Thymus (tissue), 11 donors: ENCODE results near the gene L2HGDH. TPM values are rescaled to one million over a fixed set of nuclear protein-coding genes. Genes with fewer than 3 reads are reported as not detected.

Experiments
- DNase-seq, 9 donors: peaks; one replicate each; pipeline ENCODE4 v3.0.0-alpha.2; 2013; ENCODE audit warnings: low spot score in 9 of 9, low read depth in 6 of 9, missing footprints in 1 of 9
- H3K27ac ChIP-seq, 2 donors: one replicate each; pipeline ENCODE4 v1.5.1; 2013; ENCODE audit warnings: control low read depth in 1 of 2, low read depth in 1 of 2, low read length in 1 of 2, mild to moderate bottlenecking in 1 of 2, moderate library complexity in 1 of 2
- H3K27me3 ChIP-seq, 2 donors: one replicate each; pipeline ENCODE4 v1.5.1; 2013; ENCODE audit warnings: low read length in 1 of 2; ENCODE audit not compliant: control insufficient read depth in 2 of 2, insufficient read depth in 1 of 2
- H3K36me3 ChIP-seq, 2 donors: one replicate each; pipeline ENCODE4 v1.5.1; 2013; ENCODE audit warnings: low read length in 1 of 2, mild to moderate bottlenecking in 1 of 2, moderate library complexity in 1 of 2; ENCODE audit not compliant: control insufficient read depth in 2 of 2, insufficient read depth in 2 of 2
- H3K4me1 ChIP-seq, 2 donors: one replicate each; pipeline ENCODE4 v1.5.1; 2013; ENCODE audit warnings: low read length in 2 of 2; ENCODE audit not compliant: control insufficient read depth in 2 of 2, insufficient read depth in 2 of 2
- H3K4me3 ChIP-seq, 2 donors: one replicate each; pipeline ENCODE4 v1.5.1; 2013; ENCODE audit warnings: low read length in 2 of 2, control low read depth in 1 of 2, mild to moderate bottlenecking in 1 of 2
- H3K9me3 ChIP-seq, 2 donors: one replicate each; pipeline ENCODE4 v1.5.1; 2013; ENCODE audit warnings: low read length in 1 of 2, mild to moderate bottlenecking in 1 of 2; ENCODE audit not compliant: control insufficient read depth in 2 of 2, insufficient read depth in 1 of 2
- WGBS: extraction: QIAGEN DNeasy Blood & Tissue Kit; methylation state at CpG from one replicate; pipeline ENCODE4 v1.1.7; 2013; 5-methylcytosine and 5-hydroxymethylcytosine counted together
- polyA plus RNA-seq: library from polyadenylated mRNA; stranded (reverse); fragments of 200-250 nt; gene quantifications from one replicate; pipeline ENCODE4 v1.2.3, GENCODE V29; 2013
- total RNA-seq: library from RNA; stranded (reverse); fragments of 120-200 nt; gene quantifications from one replicate; pipeline ENCODE4 v1.2.4, GENCODE V29; 2013
- donor health status: healthy.

L2HGDH gene
- total and polyA plus RNA-seq, 2 donors, result 1.7 to 5.1 TPM

GRCh38 chr14:50312734-50313054 is 665 bp upstream of the L2HGDH start:
- H3K4me1 ChIP-seq, result peaks cover 9 to 14% of the 10 kb centered on the region in 2 donors
- H3K27ac ChIP-seq, result peak overlapping the region; percentile 86 to 98
- peaks cover 0 to 3% of the 10 kb centered on the region in 2 donors for H3K36me3 ChIP-seq
- H3K4me3 ChIP-seq, result peak overlapping the region; percentile 60 to 84
- H3K9me3 ChIP-seq, result peaks cover 0 to 6% of the 10 kb centered on the region in 2 donors
- 4% methylated on average over 18 of the region's 18 CpGs for WGBS
- DNase-seq, result peak in 2 of 9 donors; percentile 47 to 52
- H3K27me3 ChIP-seq, result no peaks in the 10 kb centered on the region

GRCh38 chr14:50311337-50311971 is 575 bp downstream of the L2HGDH start:
- H3K4me3 ChIP-seq, result peak overlapping the region; percentile 60 to 84
- H3K27ac ChIP-seq, result peak overlapping the region; percentile 50 to 86
- H3K27me3 ChIP-seq, result no peaks in the 10 kb centered on the region
- DNase-seq, result peak in 1 of 9 donors; percentile 22
- peaks cover 0 to 3% of the 10 kb centered on the region in 2 donors for H3K36me3 ChIP-seq
- WGBS, result 6% methylated on average over 18 of the region's 18 CpGs
- H3K4me1 ChIP-seq, result peaks cover 9 to 14% of the 10 kb centered on the region in 2 donors
- peaks cover 0 to 6% of the 10 kb centered on the region in 2 donors for H3K9me3 ChIP-seq

DNA sequence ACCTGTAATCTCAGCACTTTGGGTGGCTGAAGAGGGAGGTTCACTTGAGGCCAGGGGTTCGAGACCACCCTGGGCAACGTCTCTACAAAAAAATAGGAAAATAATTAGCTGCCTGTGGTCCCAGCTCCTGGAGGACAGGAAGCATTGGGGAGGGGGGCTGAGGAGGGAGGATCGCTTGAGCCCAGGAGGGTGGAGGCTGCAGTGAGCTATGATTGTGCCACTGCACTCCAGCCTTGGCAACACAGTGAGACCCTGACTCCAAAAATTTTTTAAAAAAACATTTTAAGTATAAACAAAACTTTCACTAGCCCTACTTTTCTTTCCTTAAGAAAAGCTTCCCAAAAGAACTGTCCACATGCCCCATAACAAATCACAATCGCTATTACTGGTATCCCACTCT is 1.6 kb downstream of the L2HGDH start:
- Histone ChIP-seq H3K9me3 (peaks cover 0 to 6% of the 10 kb centered on the region in 2 donors), H3K36me3 (peaks cover 0 to 3% of the 10 kb centered on the region in 2 donors), H3K4me3 (no peak overlapping the region), H3K27ac (no peak overlapping the region), H3K27me3 (no peaks in the 10 kb centered on the region), H3K4me1 (peaks cover 9 to 14% of the 10 kb centered on the region in 2 donors)
- DNase-seq, result no peak
- WGBS, result 98% methylated on average over 4 of the region's 4 CpGs

- WGBS, result 97% methylated on average over 4 of the region's 4 CpGs
- no peak overlapping the region for H3K27ac ChIP-seq
- H3K27me3 ChIP-seq, result no peaks in the 10 kb centered on the region
- peaks cover 9 to 14% of the 10 kb centered on the region in 2 donors for H3K4me1 ChIP-seq
- H3K9me3 ChIP-seq, result no peaks in the 10 kb centered on the region
- no peak overlapping the region for H3K4me3 ChIP-seq
- H3K36me3 ChIP-seq, result no peaks in the 10 kb centered on the region
- no peak for DNase-seq
Observed at GRCh38 chr14:50308363-50308915, 3.6 kb downstream of the L2HGDH start.

DNA sequence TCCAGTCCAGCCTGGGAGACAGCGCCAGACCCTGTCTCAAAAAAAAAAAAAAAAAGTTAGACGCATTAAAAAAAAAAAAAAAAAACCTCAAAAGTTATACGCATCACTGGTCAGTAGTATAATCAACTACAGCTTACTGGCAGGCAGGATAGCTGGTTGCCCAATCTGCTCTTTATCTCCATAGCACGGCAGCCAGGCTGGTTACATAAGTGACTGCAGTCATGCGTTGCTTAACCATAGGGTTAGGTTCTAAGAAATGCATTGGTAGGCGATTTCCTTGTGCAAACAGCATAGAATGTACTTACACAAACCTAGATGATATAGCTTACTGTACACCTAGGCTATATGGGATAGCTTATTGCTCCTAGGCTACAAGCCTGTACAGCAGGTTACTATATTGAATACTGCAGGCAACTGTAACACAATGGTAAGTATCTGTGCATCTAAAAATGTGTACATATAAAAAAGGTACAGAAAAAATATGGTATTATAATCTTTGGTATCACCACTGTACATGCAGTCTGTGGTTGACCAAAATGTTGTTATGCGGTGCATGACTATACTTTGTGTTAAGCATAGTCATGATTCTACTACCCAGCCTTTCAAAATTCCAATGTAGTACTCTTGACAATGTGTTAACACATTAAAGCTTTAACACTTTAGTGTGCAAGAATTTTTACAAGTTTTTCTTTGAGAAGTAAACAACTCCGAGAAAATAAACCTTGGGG is 8.1 kb downstream of the L2HGDH start:
- Histone ChIP-seq H3K36me3 (peaks cover 0 to 14% of the 10 kb centered on the region in 2 donors), H3K4me1 (no peaks in the 10 kb centered on the region), H3K27ac (no peak overlapping the region), H3K27me3 (no peaks in the 10 kb centered on the region), H3K4me3 (no peak overlapping the region), H3K9me3 (no peaks in the 10 kb centered on the region)
- no peak for DNase-seq
- 98% methylated on average over 8 of the region's 8 CpGs for WGBS

DNA sequence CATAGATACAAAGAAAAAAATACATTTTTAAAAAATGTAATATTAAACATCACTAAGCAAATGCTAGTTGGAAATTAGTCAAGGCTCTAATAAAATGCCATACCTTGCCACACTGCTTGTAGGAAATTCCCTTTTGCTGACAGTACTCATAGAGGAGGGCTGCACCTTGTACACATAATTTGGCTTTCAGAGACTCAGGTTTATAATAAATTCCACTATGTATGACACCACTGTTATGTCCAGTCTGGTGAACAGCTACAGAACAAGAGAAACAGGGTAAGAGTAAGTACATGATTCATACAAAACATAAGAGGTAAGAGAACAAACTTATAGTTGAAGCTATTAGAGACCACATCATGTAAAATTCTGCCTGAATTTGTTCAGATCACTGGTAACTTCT is 10.1 kb downstream of the L2HGDH start:
- Histone ChIP-seq H3K36me3 (peaks cover 0 to 14% of the 10 kb centered on the region in 2 donors), H3K9me3 (no peaks in the 10 kb centered on the region), H3K4me3 (no peak overlapping the region), H3K27me3 (no peaks in the 10 kb centered on the region), H3K27ac (no peak overlapping the region), H3K4me1 (no peaks in the 10 kb centered on the region)
- DNase-seq, result no peak

DNA sequence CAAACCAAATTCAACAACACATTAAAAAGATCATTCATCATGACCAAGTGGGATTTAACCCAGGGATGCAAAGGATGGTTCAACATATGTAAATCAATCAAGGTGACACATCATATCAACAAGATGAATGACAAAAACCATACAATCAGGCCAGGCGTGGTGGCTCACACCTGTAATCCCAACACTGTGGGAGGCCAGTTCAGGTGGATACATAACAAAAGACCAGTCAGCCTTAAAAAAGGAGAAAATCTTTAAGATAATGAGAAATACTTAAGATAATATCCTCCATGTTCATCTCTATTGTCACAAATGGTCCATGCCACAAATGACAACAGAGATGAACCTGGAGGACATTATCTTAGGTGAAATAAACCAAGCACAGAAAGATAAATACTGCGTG is 12.4 kb downstream of the L2HGDH start:
- H3K9me3 ChIP-seq, result no peaks in the 10 kb centered on the region
- no peaks in the 10 kb centered on the region for H3K4me1 ChIP-seq
- no peaks in the 10 kb centered on the region for H3K27me3 ChIP-seq
- no peak for DNase-seq
- WGBS, result 100% methylated on average over 2 of the region's 2 CpGs
- peaks cover 0 to 14% of the 10 kb centered on the region in 2 donors for H3K36me3 ChIP-seq
- H3K4me3 ChIP-seq, result no peak overlapping the region
- H3K27ac ChIP-seq, result no peak overlapping the region

GRCh38 chr14:50290306-50290705 is 21.7 kb downstream of the L2HGDH start:
- Histone ChIP-seq H3K9me3 (no peaks in the 10 kb centered on the region), H3K36me3 (peaks cover 0 to 3% of the 10 kb centered on the region in 2 donors), H3K27ac (no peak overlapping the region), H3K4me3 (no peak overlapping the region), H3K27me3 (no peaks in the 10 kb centered on the region), H3K4me1 (no peaks in the 10 kb centered on the region)
- over 99% methylated on average over 5 of the region's 5 CpGs for WGBS
- no peak for DNase-seq

DNA sequence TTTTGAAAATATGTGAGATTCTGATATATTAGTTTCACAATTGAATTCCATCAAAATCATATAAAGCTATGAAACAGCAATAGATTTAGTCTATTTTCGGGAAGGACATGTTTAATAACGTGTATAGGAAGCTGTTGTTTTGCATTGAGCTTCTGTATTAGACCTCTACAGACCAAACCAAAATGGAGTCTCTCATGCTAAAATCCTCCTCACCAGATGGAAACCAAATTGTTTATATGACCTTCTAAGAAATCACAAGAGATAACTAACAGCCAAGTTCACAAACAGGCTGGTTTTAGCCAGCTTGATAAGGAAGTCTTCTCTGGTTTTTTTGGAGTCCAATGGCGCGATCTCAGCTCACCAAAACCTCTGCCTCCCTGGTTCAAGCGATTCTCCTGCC is 23.9 kb downstream of the L2HGDH start:
- Histone ChIP-seq H3K27me3 (no peaks in the 10 kb centered on the region), H3K9me3 (no peaks in the 10 kb centered on the region), H3K27ac (no peak overlapping the region), H3K4me1 (no peaks in the 10 kb centered on the region), H3K36me3 (no peaks in the 10 kb centered on the region), H3K4me3 (no peak overlapping the region)
- 99% methylated on average over 5 of the region's 5 CpGs for WGBS
- DNase-seq, result no peak
